Left lung (tissue), 10 donors: Measurements from ENCODE around the gene SPNS2. TPM values are rescaled to one million over a fixed set of nuclear protein-coding genes. Genes with fewer than 3 reads are reported as not detected.

Experiments
- ATAC-seq: fragments of 200-7000 bp; cut with Tn5 transposase; one replicate; pipeline ENCODE4 v1.9.1; 2020; ENCODE audit warnings: moderate library complexity
- DNase-seq, 4 donors: peaks; one replicate each; pipeline ENCODE4 v3.0.0-alpha.2; 2013 to 2020
- H3K27ac ChIP-seq, 2 donors: fragments of 200-600 bp; sonication (generic) in 1 of 2; one replicate each; pipeline versions ENCODE4 v1.5.0 to v1.8.0; 2020 to 2021
- H3K27me3 ChIP-seq, 2 donors: fragments of 200-600 bp; sonication (generic) in 1 of 2; one replicate each; pipeline versions ENCODE4 v1.5.0 to v1.8.0; 2020 to 2021
- H3K36me3 ChIP-seq, 2 donors: fragments of 200-600 bp; sonication (generic) in 1 of 2; one replicate each; pipeline versions ENCODE4 v1.5.0 to v1.8.0; 2020 to 2021
- H3K4me1 ChIP-seq, 2 donors: fragments of 200-600 bp; one replicate each; pipeline ENCODE4 v1.8.0; 2021
- H3K4me3 ChIP-seq, 2 donors: fragments of 200-600 bp; sonication (generic) in 1 of 2; one replicate each; pipeline versions ENCODE4 v1.5.0 to v1.8.0; 2020 to 2021; ENCODE audit warnings: mild to moderate bottlenecking in 1 of 2
- H3K9me3 ChIP-seq, 2 donors: fragments of 200-600 bp; sonication (generic) in 1 of 2; one replicate each; pipeline versions ENCODE4 v1.5.0 to v1.8.0; 2020 to 2021
- CTCF ChIP-seq, 2 donors: fragments of 200-600 bp; sonication (generic) in 1 of 2; IDR thresholded peaks; one replicate each; pipeline versions ENCODE4 v1.5.0 to v1.8.0; 2021; ENCODE audit warnings: antibody characterized with exemption in 2 of 2
- intact Hi-C, 2 donors: fragments of 100-400 bp; cut with DNase I; formaldehyde crosslinking; loops; one replicate each; pipeline versions ENCODE4 v1.11.2 to v1.14.2; 2022
- polyA plus RNA-seq, 6 donors: library from polyadenylated mRNA; unstranded; fragments of 120-200 nt; gene quantifications; one replicate each; pipeline ENCODE4 v1.2.1, GENCODE V29; 2013; ENCODE audit not compliant: insufficient read length in 6 of 6
- total RNA-seq, 2 donors: library from RNA; stranded (reverse); fragmentation: NEBNext Ultra II Directional; extraction: Animal tissue kit (Norgen Biotek cat#: 25700); gene quantifications; one replicate each; pipeline ENCODE4 v1.2.1, GENCODE V29; 2021
- donor health status: DM: no; HTN: yes; CAD: no.
- donor health status: DM: no; HTN: no; CAD: no.

The SPNS2 gene
- total and polyA plus RNA-seq, 8 donors, result 19.6 to 52.4 (median 24.3) TPM

DNA sequence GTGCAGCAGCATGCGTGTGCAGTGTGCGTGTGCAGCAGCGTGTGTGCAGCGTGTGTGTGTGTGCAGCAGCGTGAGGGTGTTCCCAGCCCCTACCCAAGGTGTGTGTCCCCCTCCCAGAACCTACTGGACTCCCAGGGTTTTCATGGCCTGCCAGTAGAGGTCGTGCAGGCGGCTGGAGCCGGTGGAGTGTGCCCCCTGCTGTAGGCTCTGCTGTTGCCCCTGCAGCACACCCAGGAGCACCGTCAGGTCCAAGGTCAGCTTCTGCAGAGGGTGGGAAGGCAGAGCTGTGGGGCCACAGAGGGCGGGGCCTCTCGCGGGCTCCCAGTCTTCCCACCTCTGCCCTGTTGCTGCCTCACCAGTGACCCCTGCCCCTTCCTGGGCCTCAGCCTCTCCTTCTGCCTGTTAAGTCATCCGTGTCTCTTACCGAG lies 41.6 kb downstream of the SPNS2 start:
- H3K4me3 ChIP-seq, result no peak overlapping the region

DNA sequence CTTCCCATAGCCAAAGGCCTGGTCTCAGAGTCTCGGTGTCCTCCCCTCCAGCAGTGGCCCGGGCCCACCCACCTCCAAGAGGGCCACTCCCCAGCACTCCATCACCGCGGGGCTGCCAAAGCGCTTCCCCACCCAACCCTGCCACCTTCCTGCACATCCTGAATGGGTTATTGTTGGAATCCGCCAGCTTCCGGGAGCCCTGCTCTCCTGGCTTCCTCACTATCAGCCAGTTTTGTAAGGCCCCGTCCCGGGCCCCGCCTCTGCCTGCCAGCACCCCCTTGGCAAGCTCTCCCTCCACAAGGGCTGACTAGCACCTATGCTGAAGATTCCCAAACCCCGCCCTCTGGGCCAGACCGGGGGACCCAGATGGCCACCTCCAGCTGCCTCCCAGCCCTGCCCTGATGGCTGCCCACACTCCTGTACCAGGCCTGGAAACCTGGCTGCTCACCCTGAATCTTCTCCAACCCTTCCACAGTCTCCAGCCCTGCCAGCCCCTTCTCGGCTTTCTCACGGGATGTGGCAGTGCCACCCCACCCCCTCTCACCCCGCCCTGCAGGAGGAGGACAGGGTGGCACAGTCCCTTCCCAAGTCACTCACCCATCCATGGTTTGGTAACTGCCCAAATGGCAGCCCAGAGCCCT lies 42.1 kb downstream of the SPNS2 start:
- TF ChIP-seq CTCF (IDR thresholded peaks at IDR 0.05), result no peak
- DNase-seq, result peak in 2 of 4 donors; percentile 41 to 70
- intact Hi-C loops, result loop anchor here in 1 of 2 donors (10.0 kb wide), 1 partner anchor 116 kb away; no protein-coding TSS in a partner anchor
- H3K9me3 ChIP-seq, result no peaks in the 10 kb centered on the region
- peak overlapping the region; percentile 35 to 57 for H3K27ac ChIP-seq
- H3K4me1 ChIP-seq, result peaks cover 6 to 58% of the 10 kb centered on the region in 2 donors
- no peak overlapping the region for H3K4me3 ChIP-seq
- peak; percentile 31 for ATAC-seq
- no peaks in the 10 kb centered on the region for H3K27me3 ChIP-seq
- peaks cover 0 to 85% of the 10 kb centered on the region in 2 donors for H3K36me3 ChIP-seq

More for the DNA sequence above, 41.6 kb downstream of the SPNS2 start:
- Histone ChIP-seq H3K9me3 (no peaks in the 10 kb centered on the region), H3K27me3 (no peaks in the 10 kb centered on the region), H3K36me3 (peaks cover 0 to 80% of the 10 kb centered on the region in 2 donors), H3K4me1 (peaks cover 6 to 61% of the 10 kb centered on the region in 2 donors), H3K27ac (peak overlapping the region; percentile 35 to 57)
- peak; percentile 7 for ATAC-seq
- intact Hi-C loops, result loop anchor here in 1 of 2 donors (10.0 kb wide), 1 partner anchor 115 kb away; no protein-coding TSS in a partner anchor
- peak in 1 of 4 donors; percentile 32 for DNase-seq
- TF ChIP-seq CTCF (IDR thresholded peaks at IDR 0.05), result no peak

DNA sequence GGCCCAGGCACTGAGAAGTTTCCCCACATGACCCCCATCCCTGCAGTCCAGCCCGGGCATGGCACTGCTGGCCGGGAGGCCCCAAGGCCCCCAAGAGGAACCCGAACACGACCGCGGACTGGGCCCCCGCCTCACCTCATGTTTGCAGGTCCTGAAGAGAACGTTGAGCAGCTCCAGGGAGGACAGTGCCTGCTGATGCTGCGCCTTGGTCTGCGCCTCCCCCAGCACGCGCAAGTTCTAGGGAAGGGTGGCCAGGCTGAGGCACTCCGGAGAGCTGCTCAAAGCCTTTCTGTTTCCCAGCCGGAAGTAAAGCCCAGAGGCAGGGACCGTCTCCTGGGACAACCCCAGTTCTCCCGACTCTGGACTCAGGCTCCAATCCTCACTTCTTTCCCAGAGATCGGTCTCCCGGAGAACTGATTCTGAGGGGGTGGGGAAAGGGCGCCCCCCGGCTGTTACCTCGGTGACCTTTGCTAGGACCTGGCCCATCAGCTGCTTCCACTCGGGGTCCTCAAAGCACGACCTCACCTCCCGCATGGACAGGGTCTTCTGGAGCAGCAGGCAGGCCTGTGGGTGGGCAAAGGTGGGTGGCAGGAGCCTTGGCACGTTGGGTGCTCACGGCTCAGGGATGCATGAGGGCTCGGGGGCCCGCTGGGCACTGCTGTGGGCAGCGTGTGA lies 42.8 kb downstream of the SPNS2 start:
- H3K9me3 ChIP-seq, result no peaks in the 10 kb centered on the region
- H3K27ac ChIP-seq, result peak overlapping the region in 1 of 2 donors; percentile 57
- intact Hi-C loops, result loop anchor here in 1 of 2 donors (10.0 kb wide), 1 partner anchor 117 kb away; no protein-coding TSS in a partner anchor
- no peaks in the 10 kb centered on the region for H3K27me3 ChIP-seq
- ATAC-seq (no peak), DNase-seq (peak in 2 of 4 donors; percentile 32 to 61)
- no peak overlapping the region for H3K4me3 ChIP-seq
- peaks cover 0 to 92% of the 10 kb centered on the region in 2 donors for H3K36me3 ChIP-seq
- no peak for TF ChIP-seq CTCF (IDR thresholded peaks at IDR 0.05)
- peaks cover 6 to 52% of the 10 kb centered on the region in 2 donors for H3K4me1 ChIP-seq

DNA sequence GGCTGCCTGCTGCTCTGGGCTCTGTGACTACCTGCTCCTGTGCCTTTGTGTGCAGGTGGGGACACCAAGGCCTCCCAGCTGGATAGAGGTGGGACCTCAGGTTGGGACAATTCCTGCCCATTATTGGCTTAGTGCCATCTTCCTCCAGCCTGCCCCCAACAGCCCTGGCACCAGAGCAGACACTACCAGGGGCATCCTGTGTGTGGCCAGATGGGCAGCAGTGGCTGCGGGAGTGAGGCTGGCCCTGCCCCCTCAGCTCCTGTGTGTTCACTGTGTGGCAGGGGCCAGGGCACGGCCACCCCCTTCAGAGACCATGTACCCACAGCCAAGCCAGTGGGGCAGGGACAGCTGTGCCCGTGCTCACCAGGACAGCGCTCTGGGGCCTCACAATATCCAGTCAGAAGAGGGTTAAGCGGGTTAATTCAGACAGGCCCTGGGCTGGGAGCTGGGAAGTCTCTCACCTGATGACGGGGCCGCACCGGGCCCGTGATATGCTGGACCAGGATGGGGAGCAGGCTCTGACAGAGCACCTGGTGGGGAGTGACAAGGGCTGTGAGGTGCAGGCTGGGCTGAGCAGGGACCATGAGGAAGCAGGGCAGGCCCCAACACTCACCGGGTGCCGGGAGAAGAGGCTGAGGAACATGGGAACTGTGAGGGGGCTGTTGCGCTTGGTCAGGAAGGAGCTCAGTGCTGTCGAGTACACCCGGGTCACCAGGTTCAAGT lies 43.5 kb downstream of the SPNS2 start:
- Histone ChIP-seq H3K27ac (peak overlapping the region in 1 of 2 donors; percentile 57), H3K36me3 (peaks cover 0 to 99% of the 10 kb centered on the region in 2 donors), H3K4me3 (no peak overlapping the region), H3K4me1 (peaks cover 4 to 45% of the 10 kb centered on the region in 2 donors), H3K9me3 (no peaks in the 10 kb centered on the region), H3K27me3 (no peaks in the 10 kb centered on the region)
- DNase-seq, result peak in 1 of 4 donors; percentile 57
- TF ChIP-seq CTCF (IDR thresholded peaks at IDR 0.05), result no peak
- ATAC-seq, result no peak
- intact Hi-C loops, result loop anchor here in 1 of 2 donors (10.0 kb wide), 1 partner anchor 117 kb away; no protein-coding TSS in a partner anchor
